Thoracic aorta (tissue), 2 donors: ENCODE results near the gene SPHK2. TPM values are rescaled to one million over a fixed set of nuclear protein-coding genes. Genes with fewer than 3 reads are reported as not detected.
"Not testable (repeated sequence)": the region's sequence is repeated elsewhere in the genome, so short reads cannot be mapped to it uniquely, and the experiment has no call there.

Source experiments
- ATAC-seq: fragments of 150-250 bp; one replicate; pipeline ENCODE4 v1.8.0; 2017; ENCODE audit warnings: low read depth; ENCODE audit not compliant: insufficient number of reproducible peaks, low FRiP score
- DNase-seq: peaks from one replicate; pipeline ENCODE4 v3.0.0-alpha.2; 2020; ENCODE audit warnings: low spot score
- H3K27ac ChIP-seq, 2 donors: fragments of 200-600 bp; sonication (generic); 1 replicate in 1 of 2; 2 replicates in 1 of 2; pipeline ENCODE4 v1.5.1; 2016; ENCODE audit warnings: mild to moderate bottlenecking in 2 of 2, moderate library complexity in 2 of 2
- H3K27me3 ChIP-seq: fragments of 200-600 bp; sonication (generic); replicated peaks from 2 replicates; pipeline ENCODE4 v1.6.0; 2016; ENCODE audit warnings: mild to moderate bottlenecking; ENCODE audit not compliant: insufficient read depth
- H3K36me3 ChIP-seq: fragments of 200-600 bp; sonication (generic); one replicate; pipeline ENCODE4 v1.5.1; 2016
- H3K4me1 ChIP-seq, 2 donors: fragments of 200-600 bp; sonication (generic); 1 replicate in 1 of 2; 2 replicates in 1 of 2; pipeline versions ENCODE4 v1.5.1 to v1.6.0; 2016; ENCODE audit warnings: low read depth in 2 of 2, mild to moderate bottlenecking in 1 of 2; ENCODE audit not compliant: control insufficient read depth in 1 of 2
- H3K4me3 ChIP-seq: fragments of 200-600 bp; sonication (generic); 2 replicates; pipeline ENCODE4 v1.5.1; 2016; ENCODE audit warnings: mild to moderate bottlenecking
- H3K9me3 ChIP-seq: fragments of 200-600 bp; sonication (generic); 2 replicates; pipeline ENCODE4 v1.5.1; 2016
- CTCF ChIP-seq: fragments of 200-600 bp; sonication (generic); IDR thresholded peaks from one replicate; pipeline ENCODE4 v1.5.1; 2019; ENCODE audit warnings: antibody characterized with exemption
- total RNA-seq, 2 donors: library from RNA; depleted of rRNA; stranded (reverse); fragments of >200 nt; gene quantifications; one replicate each; pipeline versions ENCODE4 v1.1.0 to v1.2.3, GENCODE V29; 2016

Gene SPHK2
- total RNA-seq, 2 donors from 2014 or later = 16.2 to 49.0 TPM

- H3K27me3 ChIP-seq = no peaks in the 10 kb centered on the region
- no peak for DNase-seq
- no peak overlapping the region for H3K4me3 ChIP-seq
- no peak for ATAC-seq
- no peak overlapping the region for H3K27ac ChIP-seq
- H3K4me1 ChIP-seq = peaks cover 6 to 17% of the 10 kb centered on the region in 2 donors
- no peak for TF ChIP-seq CTCF
- no peaks in the 10 kb centered on the region for H3K36me3 ChIP-seq
- no peaks in the 10 kb centered on the region for H3K9me3 ChIP-seq
These were observed 28.8 kb downstream of the SPHK2 start for GRCh38 chr19:48648134-48648533.

GRCh38 chr19:48650974-48651682 is 31.8 kb downstream of the SPHK2 start:
- no peak overlapping the region for H3K4me3 ChIP-seq
- no peaks in the 10 kb centered on the region for H3K27me3 ChIP-seq
- no peaks in the 10 kb centered on the region for H3K4me1 ChIP-seq
- ATAC-seq (no peak), DNase-seq (no peak)
- H3K27ac ChIP-seq = no peak overlapping the region
- no peak for TF ChIP-seq CTCF
- H3K36me3 ChIP-seq = no peaks in the 10 kb centered on the region
- no peaks in the 10 kb centered on the region for H3K9me3 ChIP-seq

GRCh38 chr19:48651683-48652048 is 32.4 kb downstream of the SPHK2 start:
- H3K4me3 ChIP-seq = no peak overlapping the region
- H3K9me3 ChIP-seq = no peaks in the 10 kb centered on the region
- ATAC-seq (no peak), DNase-seq (no peak)
- H3K4me1 ChIP-seq = no peaks in the 10 kb centered on the region
- TF ChIP-seq CTCF = no peak
- no peaks in the 10 kb centered on the region for H3K36me3 ChIP-seq
- no peak overlapping the region for H3K27ac ChIP-seq
- no peaks in the 10 kb centered on the region for H3K27me3 ChIP-seq

- DNase-seq (no peak), ATAC-seq (no peak)
- no peaks in the 10 kb centered on the region for H3K9me3 ChIP-seq
- no peaks in the 10 kb centered on the region for H3K4me1 ChIP-seq
- H3K27me3 ChIP-seq = no peaks in the 10 kb centered on the region
- no peak overlapping the region for H3K27ac ChIP-seq
- no peak overlapping the region for H3K4me3 ChIP-seq
- H3K36me3 ChIP-seq = no peaks in the 10 kb centered on the region
- TF ChIP-seq CTCF = no peak
These were observed 35.2 kb downstream of the SPHK2 start for GRCh38 chr19:48654299-48655059.

- no peak for ATAC-seq
- Histone ChIP-seq H3K27ac (no peak overlapping the region), H3K4me1 (peaks cover 0 to 6% of the 10 kb centered on the region in 2 donors), H3K9me3 (no peaks in the 10 kb centered on the region), H3K4me3 (no peak overlapping the region), H3K27me3 (no peaks in the 10 kb centered on the region), H3K36me3 (no peaks in the 10 kb centered on the region)
- no peak for DNase-seq
- TF ChIP-seq CTCF = no peak
These were observed 37.7 kb downstream of the SPHK2 start for GRCh38 chr19:48656840-48657474.

- not testable (repeated sequence) for H3K4me1 ChIP-seq, H3K27ac ChIP-seq, DNase-seq, ATAC-seq, H3K36me3 ChIP-seq, H3K9me3 ChIP-seq, H3K4me3 ChIP-seq, H3K27me3 ChIP-seq
These were observed 38.5 kb downstream of the SPHK2 start for GRCh38 chr19:48657828-48658227.
